Hepatocyte (in vitro differentiated cells): ENCODE data around the gene PTPN13. TPM values are rescaled to one million over a fixed set of nuclear protein-coding genes. Genes with fewer than 3 reads are reported as not detected.

Source experiments
- DNase-seq: peaks from one replicate; pipeline ENCODE4 v3.0.0-alpha.2; 2016; ENCODE audit warnings: low spot score
- H2AFZ ChIP-seq: fragments of 200-600 bp; sonication (generic); 2 replicates; pipeline ENCODE4 v1.6.0; 2016; ENCODE audit warnings: antibody characterized with exemption, mild to moderate bottlenecking
- H3K27ac ChIP-seq: fragments of 200-600 bp; sonication (generic); 2 replicates; pipeline ENCODE4 v1.5.1; 2016; ENCODE audit warnings: mild to moderate bottlenecking
- H3K27me3 ChIP-seq: fragments of 200-600 bp; sonication (generic); 2 replicates; pipeline ENCODE4 v1.6.1; 2016
- H3K36me3 ChIP-seq: fragments of 200-600 bp; sonication (generic); replicated peaks from 2 replicates; pipeline ENCODE4 v1.5.1; 2016; ENCODE audit warnings: low read depth; ENCODE audit not compliant: insufficient read depth
- H3K4me1 ChIP-seq: fragments of 200-600 bp; sonication (generic); 2 replicates; pipeline ENCODE4 v1.5.1; 2016; ENCODE audit warnings: mild to moderate bottlenecking, moderate library complexity; ENCODE audit not compliant: insufficient read depth
- H3K4me2 ChIP-seq: fragments of 200-600 bp; sonication (generic); 2 replicates; pipeline ENCODE4 v1.6.0; 2016
- H3K4me3 ChIP-seq: fragments of 200-600 bp; sonication (generic); 2 replicates; pipeline ENCODE4 v1.5.1; 2016; ENCODE audit warnings: mild to moderate bottlenecking
- H3K79me2 ChIP-seq: fragments of 200-600 bp; sonication (generic); 2 replicates; pipeline ENCODE4 v1.6.0; 2017; ENCODE audit warnings: mild to moderate bottlenecking
- H3K9me2 ChIP-seq: fragments of 200-600 bp; sonication (generic); replicated peaks from 2 replicates; pipeline ENCODE4 v1.6.0; 2017; ENCODE audit warnings: mild to moderate bottlenecking; ENCODE audit not compliant: insufficient read depth
- H3K9me3 ChIP-seq: fragments of 200-600 bp; sonication (generic); 2 replicates; pipeline ENCODE4 v1.5.1; 2016; ENCODE audit warnings: low read depth, mild to moderate bottlenecking
- H4K20me1 ChIP-seq: fragments of 200-600 bp; sonication (generic); 2 replicates; pipeline ENCODE4 v1.6.0; 2016; ENCODE audit warnings: mild to moderate bottlenecking; ENCODE audit not compliant: insufficient read depth, poor library complexity, severe bottlenecking
- EZH2 ChIP-seq: fragments of 200-600 bp; sonication (generic); IDR thresholded peaks from 2 replicates; pipeline ENCODE4 v1.6.1; 2016; ENCODE audit warnings: antibody characterized with exemption, mild to moderate bottlenecking, borderline replicate concordance
- EZH2phosphoT487 ChIP-seq: fragments of 200-600 bp; sonication (generic); IDR thresholded peaks from one replicate; pipeline ENCODE4 v1.6.1; 2018; ENCODE audit warnings: antibody characterized with exemption, mild to moderate bottlenecking, low read depth, moderate library complexity; ENCODE audit not compliant: unreplicated experiment, severe bottlenecking
- WGBS: methylation state at CpG from one replicate; pipeline ENCODE4 v1.1.6; 2016; ENCODE audit warnings: low lambda C conversion rate; ENCODE audit errors: missing lambda C conversion rate; 5-methylcytosine and 5-hydroxymethylcytosine counted together
- polyA plus RNA-seq: library from polyadenylated mRNA; unstranded; fragments of >200 nt; fragmentation: Nextera tagmentation; extraction: Ambion mirVana; gene quantifications from 2 replicates; pipeline ENCODE4 v1.2.1, GENCODE V29; 2016
- total RNA-seq: library from RNA; depleted of rRNA; stranded (reverse); fragments of >200 nt; gene quantifications from 2 replicates; pipeline ENCODE4 v1.2.3, GENCODE V29; 2014
- TF ChIP-seq, protein P1 (sequence below): fragments of 200-600 bp; sonication (generic); IDR thresholded peaks from 2 replicates; pipeline ENCODE4 v1.5.1; 2016; ENCODE audit warnings: antibody characterized with exemption, mild to moderate bottlenecking; ENCODE audit not compliant: poor library complexity

PTPN13 gene
- total and polyA plus RNA-seq, 2 experiments from 2014 or later, result 12.6 to 52.8 TPM

DNA sequence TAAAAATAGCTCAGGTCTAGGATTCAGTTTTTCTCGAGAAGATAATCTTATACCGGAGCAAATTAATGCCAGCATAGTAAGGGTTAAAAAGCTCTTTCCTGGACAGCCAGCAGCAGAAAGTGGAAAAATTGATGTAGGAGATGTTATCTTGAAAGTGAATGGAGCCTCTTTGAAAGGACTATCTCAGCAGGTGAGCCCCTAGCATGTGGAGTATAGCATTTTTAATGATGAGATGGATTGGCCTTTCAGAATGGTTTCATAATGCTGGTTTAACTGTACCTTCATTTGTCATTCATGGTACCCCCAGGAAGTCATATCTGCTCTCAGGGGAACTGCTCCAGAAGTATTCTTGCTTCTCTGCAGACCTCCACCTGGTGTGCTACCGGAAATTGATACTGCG lies 175.7 kb downstream of the PTPN13 start:
- Histone ChIP-seq H3K9me3 (no peaks in the 10 kb centered on the region), H3K4me2 (no peak overlapping the region), H3K27me3 (no peaks in the 10 kb centered on the region), H3K4me1 (no peaks in the 10 kb centered on the region), H3K36me3 (peaks cover 3% of the 10 kb centered on the region), H4K20me1 (no peaks in the 10 kb centered on the region), H3K9me2 (no peaks in the 10 kb centered on the region), H2AFZ (no peak overlapping the region), H3K27ac (no peak overlapping the region), H3K79me2 (no peaks in the 10 kb centered on the region), H3K4me3 (no peak overlapping the region)
- TF ChIP-seq, protein P1, sequence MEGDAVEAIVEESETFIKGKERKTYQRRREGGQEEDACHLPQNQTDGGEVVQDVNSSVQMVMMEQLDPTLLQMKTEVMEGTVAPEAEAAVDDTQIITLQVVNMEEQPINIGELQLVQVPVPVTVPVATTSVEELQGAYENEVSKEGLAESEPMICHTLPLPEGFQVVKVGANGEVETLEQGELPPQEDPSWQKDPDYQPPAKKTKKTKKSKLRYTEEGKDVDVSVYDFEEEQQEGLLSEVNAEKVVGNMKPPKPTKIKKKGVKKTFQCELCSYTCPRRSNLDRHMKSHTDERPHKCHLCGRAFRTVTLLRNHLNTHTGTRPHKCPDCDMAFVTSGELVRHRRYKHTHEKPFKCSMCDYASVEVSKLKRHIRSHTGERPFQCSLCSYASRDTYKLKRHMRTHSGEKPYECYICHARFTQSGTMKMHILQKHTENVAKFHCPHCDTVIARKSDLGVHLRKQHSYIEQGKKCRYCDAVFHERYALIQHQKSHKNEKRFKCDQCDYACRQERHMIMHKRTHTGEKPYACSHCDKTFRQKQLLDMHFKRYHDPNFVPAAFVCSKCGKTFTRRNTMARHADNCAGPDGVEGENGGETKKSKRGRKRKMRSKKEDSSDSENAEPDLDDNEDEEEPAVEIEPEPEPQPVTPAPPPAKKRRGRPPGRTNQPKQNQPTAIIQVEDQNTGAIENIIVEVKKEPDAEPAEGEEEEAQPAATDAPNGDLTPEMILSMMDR, result no peak
- TF ChIP-seq EZH2, result no peak
- no peak for TF ChIP-seq EZH2phosphoT487
- WGBS, result 91% methylated on average over 4 of the region's 4 CpGs
- no peak for DNase-seq

DNA sequence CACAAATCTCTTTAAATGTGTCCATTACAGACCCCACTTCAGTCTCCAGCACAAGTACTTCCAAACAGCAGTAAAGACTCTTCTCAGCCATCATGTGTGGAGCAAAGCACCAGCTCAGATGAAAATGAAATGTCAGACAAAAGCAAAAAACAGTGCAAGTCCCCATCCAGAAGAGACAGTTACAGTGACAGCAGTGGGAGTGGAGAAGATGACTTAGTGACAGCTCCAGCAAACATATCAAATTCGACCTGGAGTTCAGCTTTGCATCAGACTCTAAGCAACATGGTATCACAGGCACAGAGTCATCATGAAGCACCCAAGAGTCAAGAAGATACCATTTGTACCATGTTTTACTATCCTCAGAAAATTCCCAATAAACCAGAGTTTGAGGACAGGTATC lies 177.0 kb downstream of the PTPN13 start:
- DNase-seq, result no peak
- Histone ChIP-seq H3K9me2 (no peaks in the 10 kb centered on the region), H3K9me3 (no peaks in the 10 kb centered on the region), H3K27me3 (no peaks in the 10 kb centered on the region), H3K4me2 (no peak overlapping the region), H3K27ac (no peak overlapping the region), H3K36me3 (peaks cover 3% of the 10 kb centered on the region), H2AFZ (no peak overlapping the region), H3K79me2 (no peaks in the 10 kb centered on the region), H3K4me3 (no peak overlapping the region), H4K20me1 (no peaks in the 10 kb centered on the region), H3K4me1 (no peaks in the 10 kb centered on the region)
- no peak for TF ChIP-seq EZH2phosphoT487
- no peak for TF ChIP-seq EZH2
- 95% methylated on average over 1 of the region's 1 CpG for WGBS

DNA sequence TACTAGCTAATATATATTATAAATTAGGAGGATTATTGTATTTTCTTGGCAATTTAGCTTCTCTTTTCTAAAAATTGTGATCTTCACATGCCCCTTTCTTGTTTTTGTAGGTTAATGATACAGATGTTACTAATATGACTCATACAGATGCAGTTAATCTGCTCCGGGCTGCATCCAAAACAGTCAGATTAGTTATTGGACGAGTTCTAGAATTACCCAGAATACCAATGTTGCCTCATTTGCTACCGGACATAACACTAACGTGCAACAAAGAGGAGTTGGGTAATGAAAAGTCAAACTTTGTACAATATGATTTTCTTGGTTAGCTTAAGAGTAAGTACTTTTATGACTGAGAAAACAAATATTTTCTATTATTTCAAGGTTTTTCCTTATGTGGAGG lies 180.9 kb downstream of the PTPN13 start:
- no peak overlapping the region for H3K4me3 ChIP-seq
- 82% methylated on average over 4 of the region's 4 CpGs for WGBS

DNA sequence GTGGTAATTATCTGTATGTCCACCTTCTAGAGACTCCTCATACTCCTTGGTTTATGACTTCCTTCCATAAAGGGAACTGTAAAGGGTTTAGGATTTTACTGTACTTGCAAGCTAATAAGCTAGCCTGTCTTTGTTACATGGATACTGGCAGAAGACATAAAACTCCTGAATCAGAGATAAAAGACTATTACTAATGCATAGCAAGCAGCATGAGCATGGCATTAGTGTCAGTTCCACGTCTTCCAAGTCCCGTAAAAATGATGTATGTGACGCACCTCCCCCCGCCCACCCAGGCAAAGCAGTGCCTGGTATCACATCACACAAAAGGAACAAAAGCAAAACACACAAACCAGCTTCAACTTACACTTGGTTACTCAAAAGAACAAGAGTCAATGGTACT lies 184.1 kb downstream of the PTPN13 start:
- H2AFZ ChIP-seq, result no peak overlapping the region
- no peak overlapping the region for H3K4me2 ChIP-seq
- no peaks in the 10 kb centered on the region for H3K9me3 ChIP-seq
- 60% methylated on average over 4 of the region's 4 CpGs for WGBS
- H3K4me1 ChIP-seq, result no peaks in the 10 kb centered on the region
- DNase-seq, result no peak
- TF ChIP-seq, protein P1, result no peak
- TF ChIP-seq EZH2 (no peak), EZH2phosphoT487 (no peak)
- H3K4me3 ChIP-seq, result no peak overlapping the region
- H3K79me2 ChIP-seq, result no peaks in the 10 kb centered on the region
- H4K20me1 ChIP-seq, result no peaks in the 10 kb centered on the region
- no peak overlapping the region for H3K27ac ChIP-seq
- H3K9me2 ChIP-seq, result no peaks in the 10 kb centered on the region
- H3K36me3 ChIP-seq, result peaks cover 2% of the 10 kb centered on the region
- H3K27me3 ChIP-seq, result no peaks in the 10 kb centered on the region

More for the DNA sequence above, 180.9 kb downstream of the PTPN13 start:
- Histone ChIP-seq H3K27ac (no peak overlapping the region), H4K20me1 (no peaks in the 10 kb centered on the region), H3K9me3 (no peaks in the 10 kb centered on the region), H3K4me2 (no peak overlapping the region), H3K36me3 (peaks cover 3% of the 10 kb centered on the region), H3K4me1 (no peaks in the 10 kb centered on the region), H3K27me3 (no peaks in the 10 kb centered on the region), H3K79me2 (no peaks in the 10 kb centered on the region), H2AFZ (no peak overlapping the region), H3K9me2 (no peaks in the 10 kb centered on the region)
- TF ChIP-seq EZH2phosphoT487, result no peak
- no peak for TF ChIP-seq EZH2
- TF ChIP-seq, protein P1, result no peak
- DNase-seq, result no peak
